Brain microvascular endothelial cell (primary cell): ENCODE results near the gene EEFSEC.

Experiments
- DNase-seq: peaks from one replicate; pipeline ENCODE4 v3.0.0-alpha.2; 2020
- H3K27ac ChIP-seq: fragments of 250-450 bp; sonication (Bioruptor Pico); 2 replicates; pipeline ENCODE4 v1.5.1; 2020; ENCODE audit warnings: mild to moderate bottlenecking, moderate library complexity
- H3K27me3 ChIP-seq: fragments of 250-450 bp; sonication (Bioruptor Pico); replicated peaks from 2 replicates; pipeline ENCODE4 v1.5.1; 2020; ENCODE audit warnings: mild to moderate bottlenecking
- H3K36me3 ChIP-seq: fragments of 250-450 bp; sonication (Bioruptor Pico); replicated peaks from 2 replicates; pipeline ENCODE4 v1.5.1; 2020; ENCODE audit warnings: mild to moderate bottlenecking
- H3K4me3 ChIP-seq: 2 replicates; pipeline ENCODE4 v1.5.1; 2011; ENCODE audit warnings: low read depth, mild to moderate bottlenecking, control low read depth, low read length, moderate library complexity
- in situ Hi-C: cut with HindIII; loops from 2 replicates; pipeline ENCODE4 v1.10.0; 2017; ENCODE audit warnings: low sequenced_read_pairs, low pct_ligation_motif_present
- TF ChIP-seq, protein P1 (sequence below): IDR thresholded peaks from 2 replicates; pipeline ENCODE4 v1.5.1; 2011; ENCODE audit warnings: low read depth, mild to moderate bottlenecking, moderate library complexity, low read length, control low read depth, inconsistent platforms; ENCODE audit errors: missing control alignments

EEFSEC gene

DNA sequence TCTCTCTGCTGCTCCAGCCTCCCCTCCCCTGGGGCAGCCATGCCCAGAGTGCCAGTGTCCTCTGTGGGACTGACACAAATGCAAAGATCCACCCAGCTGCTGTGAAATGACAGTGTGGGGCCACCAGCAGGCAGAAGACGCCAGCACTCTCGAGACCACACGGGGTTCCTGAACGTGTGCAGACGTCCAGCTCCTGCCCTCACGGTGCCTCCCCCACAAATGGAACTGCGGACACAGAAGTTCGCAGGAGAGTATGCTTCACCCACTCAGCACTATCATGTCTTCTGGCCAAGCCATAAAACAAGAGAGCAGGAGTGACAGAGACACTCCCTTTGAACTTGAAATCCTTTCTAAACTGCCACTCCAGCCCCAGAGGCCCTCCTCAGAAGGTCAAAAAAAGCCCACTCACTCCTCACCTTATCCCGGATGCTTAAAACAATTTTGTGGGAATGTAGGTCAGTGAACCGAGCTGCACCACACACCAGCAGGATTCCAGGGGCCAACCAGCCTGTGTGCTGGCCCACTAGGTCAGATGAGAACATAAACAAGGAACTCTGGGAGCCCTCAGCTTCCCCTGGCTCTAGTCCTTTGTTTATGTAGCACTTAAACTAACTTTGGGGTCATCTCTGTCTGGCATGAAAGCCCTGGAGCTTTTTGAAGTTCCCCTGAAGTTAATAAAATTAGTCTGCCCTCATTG lies 200.9 kb downstream of the EEFSEC start:
- in situ Hi-C loops = no loop called here
- peak; percentile 25 for DNase-seq
- no peak overlapping the region for H3K27ac ChIP-seq
- no peak overlapping the region for H3K4me3 ChIP-seq
- H3K27me3 ChIP-seq = no peaks in the 10 kb centered on the region
- TF ChIP-seq, protein P1, sequence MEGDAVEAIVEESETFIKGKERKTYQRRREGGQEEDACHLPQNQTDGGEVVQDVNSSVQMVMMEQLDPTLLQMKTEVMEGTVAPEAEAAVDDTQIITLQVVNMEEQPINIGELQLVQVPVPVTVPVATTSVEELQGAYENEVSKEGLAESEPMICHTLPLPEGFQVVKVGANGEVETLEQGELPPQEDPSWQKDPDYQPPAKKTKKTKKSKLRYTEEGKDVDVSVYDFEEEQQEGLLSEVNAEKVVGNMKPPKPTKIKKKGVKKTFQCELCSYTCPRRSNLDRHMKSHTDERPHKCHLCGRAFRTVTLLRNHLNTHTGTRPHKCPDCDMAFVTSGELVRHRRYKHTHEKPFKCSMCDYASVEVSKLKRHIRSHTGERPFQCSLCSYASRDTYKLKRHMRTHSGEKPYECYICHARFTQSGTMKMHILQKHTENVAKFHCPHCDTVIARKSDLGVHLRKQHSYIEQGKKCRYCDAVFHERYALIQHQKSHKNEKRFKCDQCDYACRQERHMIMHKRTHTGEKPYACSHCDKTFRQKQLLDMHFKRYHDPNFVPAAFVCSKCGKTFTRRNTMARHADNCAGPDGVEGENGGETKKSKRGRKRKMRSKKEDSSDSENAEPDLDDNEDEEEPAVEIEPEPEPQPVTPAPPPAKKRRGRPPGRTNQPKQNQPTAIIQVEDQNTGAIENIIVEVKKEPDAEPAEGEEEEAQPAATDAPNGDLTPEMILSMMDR = no peak
- H3K36me3 ChIP-seq = no peaks in the 10 kb centered on the region

DNA sequence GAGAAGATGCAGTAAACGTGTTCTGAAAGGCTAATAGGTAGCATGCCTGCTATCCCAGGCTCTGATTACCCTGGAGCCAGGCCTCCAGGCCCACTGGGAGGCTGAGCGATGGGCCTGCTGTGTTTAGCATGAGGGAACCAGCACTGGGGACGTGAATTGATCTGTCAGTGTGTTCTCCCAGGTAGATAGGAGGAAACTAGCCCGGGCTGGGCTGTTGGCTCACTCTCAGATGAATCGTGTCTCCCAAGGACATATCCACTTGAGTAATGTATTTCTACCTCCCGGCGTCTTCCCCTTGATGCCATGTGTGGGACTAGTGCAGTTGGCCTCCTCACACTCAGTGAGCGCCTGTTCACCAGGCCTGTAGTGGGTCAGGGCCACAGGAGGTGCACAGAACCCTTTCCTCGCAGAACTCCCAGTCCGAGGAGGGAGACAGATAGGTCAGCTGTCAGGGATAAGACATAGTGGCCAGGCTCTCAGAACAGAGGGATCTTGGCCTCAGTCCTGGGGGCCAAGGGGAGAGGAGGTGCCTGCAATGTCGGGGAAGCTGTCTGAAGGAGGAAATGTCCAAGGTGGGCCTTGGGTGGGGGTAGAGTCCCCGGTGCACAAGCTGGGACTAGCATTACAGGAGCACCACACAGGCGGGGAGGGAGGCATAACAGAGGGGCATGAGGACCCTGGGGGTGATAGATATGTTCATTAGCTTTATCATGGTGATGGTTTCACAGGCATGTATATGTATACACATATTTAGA lies 201.7 kb downstream of the EEFSEC start:
- no peak overlapping the region for H3K27ac ChIP-seq
- no peaks in the 10 kb centered on the region for H3K27me3 ChIP-seq
- TF ChIP-seq, protein P1 = no peak
- in situ Hi-C loops = no loop called here
- DNase-seq = no peak
- no peak overlapping the region for H3K4me3 ChIP-seq
- no peaks in the 10 kb centered on the region for H3K36me3 ChIP-seq

DNA sequence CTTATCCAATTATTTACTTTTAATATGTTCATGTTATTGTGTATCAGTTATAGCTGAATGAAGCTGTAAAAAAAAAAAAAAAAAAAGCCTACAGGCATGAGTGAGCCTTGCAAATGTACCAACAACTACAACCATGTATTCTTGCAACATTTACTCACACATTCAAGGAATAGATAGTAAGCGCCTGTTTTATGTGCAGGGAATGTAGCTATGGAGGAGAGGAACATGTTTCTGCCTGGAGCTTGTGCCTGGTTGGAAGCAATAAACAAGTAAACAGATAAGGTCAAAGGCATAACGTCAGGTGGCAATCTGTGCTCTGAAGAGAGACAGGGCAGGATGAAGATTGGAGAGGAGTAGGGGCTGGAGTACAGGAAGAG lies 202.2 kb downstream of the EEFSEC start:
- Histone ChIP-seq H3K27me3 (no peaks in the 10 kb centered on the region), H3K36me3 (no peaks in the 10 kb centered on the region), H3K4me3 (no peak overlapping the region), H3K27ac (no peak overlapping the region)
- no peak for DNase-seq
- TF ChIP-seq, protein P1 = no peak
- in situ Hi-C loops = no loop called here

DNA sequence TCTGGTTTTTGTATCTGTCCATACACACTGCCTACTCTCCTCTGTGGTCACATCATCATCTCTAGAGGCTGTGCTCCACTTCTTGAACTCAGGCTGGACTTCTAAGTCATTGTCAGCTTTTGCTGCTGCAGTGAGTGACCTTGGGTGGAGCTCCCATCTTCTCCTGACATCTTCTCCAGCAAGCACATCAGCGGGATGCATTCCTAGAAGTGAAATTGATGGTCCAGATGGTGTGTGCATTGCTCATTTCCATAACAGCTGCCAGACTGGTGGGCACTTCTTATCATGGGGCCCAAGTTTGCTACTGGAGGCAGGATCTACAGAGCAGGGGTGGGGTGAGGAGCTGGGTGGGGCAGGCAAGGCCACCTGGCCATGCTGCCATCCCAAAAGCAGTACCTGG lies 203.5 kb downstream of the EEFSEC start:
- in situ Hi-C loops = no loop called here

DNA sequence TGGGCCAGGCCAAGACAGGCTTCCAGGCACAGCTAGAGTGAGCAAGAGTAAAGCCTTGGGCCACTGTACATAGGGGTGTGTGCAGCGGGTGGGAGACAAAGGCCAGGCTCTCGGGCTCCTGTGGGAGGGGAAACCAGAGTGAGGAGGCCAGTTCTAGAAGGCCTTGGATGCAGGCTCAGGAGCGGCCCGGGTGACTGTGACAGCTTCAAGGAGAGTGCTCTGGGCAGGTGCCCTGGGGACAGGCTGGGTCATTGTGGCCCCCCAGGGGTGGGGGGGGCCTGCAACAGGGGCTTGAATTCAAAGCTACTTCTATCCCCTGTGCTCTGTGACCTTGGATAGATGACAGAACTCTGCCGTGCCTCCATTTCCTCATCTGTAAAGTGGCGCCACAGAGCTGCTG lies 204.3 kb downstream of the EEFSEC start:
- no peak for DNase-seq
- Histone ChIP-seq H3K27me3 (no peaks in the 10 kb centered on the region), H3K36me3 (no peaks in the 10 kb centered on the region), H3K27ac (no peak overlapping the region), H3K4me3 (no peak overlapping the region)
- in situ Hi-C loops = no loop called here
- TF ChIP-seq, protein P1 = no peak

More for the DNA sequence above, 203.5 kb downstream of the EEFSEC start:
- H3K27me3 ChIP-seq = no peaks in the 10 kb centered on the region
- H3K36me3 ChIP-seq = no peaks in the 10 kb centered on the region
- no peak overlapping the region for H3K27ac ChIP-seq
- TF ChIP-seq, protein P1 = no peak
- DNase-seq = no peak
- no peak overlapping the region for H3K4me3 ChIP-seq
